Cerebellar cortex (tissue), 1 donor: Measurements from ENCODE around the gene FBXW2.
A peak's percentile ranks its signal among the peaks of the same experiment; 100 is the strongest.
"Not testable (repeated sequence)": the region's sequence is repeated elsewhere in the genome, so short reads cannot be mapped to it uniquely, and the experiment has no call there.

Source experiments
- DNase-seq: peaks from one replicate; pipeline ENCODE4 v3.0.0-alpha.2; 2015; ENCODE audit warnings: low spot score

FBXW2 gene

DNA sequence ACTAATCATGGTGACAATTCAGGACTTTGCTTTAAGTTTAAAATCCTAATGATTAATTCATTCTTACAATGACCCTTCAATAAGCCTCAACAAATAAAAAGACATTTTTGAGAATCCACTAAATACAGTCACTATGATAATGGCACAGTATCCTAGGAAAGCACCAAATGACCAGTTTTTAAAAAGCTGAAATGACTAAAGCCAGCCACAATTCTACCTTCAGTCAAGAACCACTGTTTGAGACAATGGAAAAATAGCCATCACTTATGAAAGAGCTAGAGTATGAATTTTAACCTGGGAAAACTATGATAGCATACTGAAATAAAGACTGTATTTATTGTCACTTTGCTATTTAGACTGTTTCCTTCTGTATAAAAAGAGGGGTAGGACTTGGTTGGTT is 14.0 kb downstream of the FBXW2 start:
- DNase-seq = no peak

- no peak for DNase-seq
Observed at GRCh38 chr9:120778758-120779157, 14.5 kb downstream of the FBXW2 start.

GRCh38 chr9:120777229-120777628 is 16.0 kb downstream of the FBXW2 start:
- no peak for DNase-seq

GRCh38 chr9:120776788-120777187 is 16.4 kb downstream of the FBXW2 start:
- no peak for DNase-seq

DNA sequence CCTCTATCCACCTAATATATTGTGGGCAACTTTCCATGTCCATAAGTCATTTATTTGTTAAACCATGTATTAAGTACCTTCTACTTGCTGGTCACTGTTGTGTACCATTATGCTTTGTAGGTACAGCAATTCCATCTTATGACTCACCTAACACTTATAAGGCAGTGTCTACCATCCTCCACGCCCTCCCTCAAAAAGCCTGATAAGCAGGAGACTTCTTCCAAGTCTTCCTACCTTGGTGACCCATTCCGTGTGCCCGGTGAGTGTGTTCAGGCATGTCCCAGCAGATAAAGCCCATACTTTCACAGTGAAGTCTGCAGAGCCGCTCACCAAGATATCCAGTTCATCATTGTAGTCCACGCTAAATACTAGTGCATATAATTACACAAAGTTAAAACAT is 17.4 kb downstream of the FBXW2 start:
- no peak for DNase-seq

GRCh38 chr9:120774719-120775118 is 18.5 kb downstream of the FBXW2 start:
- DNase-seq = no peak

DNA sequence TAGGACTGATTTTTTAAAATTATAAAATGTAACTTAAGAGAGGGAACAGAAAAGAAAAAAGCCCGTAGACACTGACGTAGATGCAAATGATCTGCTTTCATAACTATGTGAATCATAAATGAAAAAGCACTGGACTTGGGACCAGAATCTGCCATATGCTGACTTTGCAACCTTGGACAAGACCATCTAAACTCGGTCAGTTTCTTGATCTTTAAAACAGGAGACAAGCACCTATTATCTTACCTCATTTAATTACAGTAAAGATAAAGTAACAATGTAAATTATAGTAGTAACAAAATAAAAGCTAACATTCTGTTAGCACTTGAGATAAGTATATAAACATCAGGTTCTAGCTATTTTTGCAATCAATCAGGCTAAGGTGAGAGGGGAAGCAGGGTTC is 20.0 kb downstream of the FBXW2 start:
- no peak for DNase-seq

DNA sequence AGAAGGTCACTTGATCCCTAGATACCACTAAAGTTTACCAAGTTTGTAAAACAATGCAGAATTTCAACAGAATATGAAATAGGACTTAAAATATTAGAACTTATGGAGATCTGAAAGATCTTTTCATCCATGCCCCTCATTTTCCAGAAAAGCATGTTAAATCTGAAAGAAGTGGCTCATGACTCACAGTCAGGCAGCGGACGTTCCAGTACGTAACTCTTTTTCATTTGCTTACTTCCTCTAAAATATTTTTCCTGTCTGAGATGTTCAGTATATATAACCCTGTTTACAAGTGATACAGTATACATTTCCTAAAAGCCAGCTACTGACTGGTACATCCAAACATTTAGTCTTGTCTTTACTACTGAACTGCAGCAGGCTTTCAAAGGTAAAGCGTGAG is 22.3 kb downstream of the FBXW2 start:
- no peak for DNase-seq

GRCh38 chr9:120768886-120769285 is 24.3 kb downstream of the FBXW2 start:
- DNase-seq = no peak

GRCh38 chr9:120768247-120768646 is 25.0 kb downstream of the FBXW2 start:
- DNase-seq = no peak

GRCh38 chr9:120767451-120767850 is 25.8 kb downstream of the FBXW2 start:
- DNase-seq = no peak

- DNase-seq = no peak
Observed at GRCh38 chr9:120765910-120766425, 27.2 kb downstream of the FBXW2 start.

DNA sequence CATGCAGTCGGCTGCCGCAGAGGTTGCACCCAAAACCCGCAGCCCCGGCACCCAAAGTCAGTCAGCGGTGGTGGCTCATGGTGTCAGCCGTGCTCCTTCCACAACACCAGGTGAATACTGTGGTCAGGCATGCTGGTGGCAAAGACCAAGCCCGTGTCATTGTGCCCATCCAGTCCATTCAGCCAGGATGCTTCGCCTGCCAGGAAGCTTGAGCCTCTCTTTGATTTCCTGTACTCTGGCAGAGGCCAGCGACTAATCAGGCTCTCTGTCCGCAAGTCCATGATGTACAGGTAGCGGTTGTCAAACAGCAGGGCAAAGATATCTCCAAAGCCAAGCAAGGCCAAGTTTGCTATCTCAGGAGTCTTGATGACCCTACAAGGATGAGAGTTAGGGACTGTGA is 28.7 kb downstream of the FBXW2 start:
- DNase-seq = no peak

- no peak for DNase-seq
Observed at GRCh38 chr9:120761006-120761405, 32.2 kb downstream of the FBXW2 start.

DNA sequence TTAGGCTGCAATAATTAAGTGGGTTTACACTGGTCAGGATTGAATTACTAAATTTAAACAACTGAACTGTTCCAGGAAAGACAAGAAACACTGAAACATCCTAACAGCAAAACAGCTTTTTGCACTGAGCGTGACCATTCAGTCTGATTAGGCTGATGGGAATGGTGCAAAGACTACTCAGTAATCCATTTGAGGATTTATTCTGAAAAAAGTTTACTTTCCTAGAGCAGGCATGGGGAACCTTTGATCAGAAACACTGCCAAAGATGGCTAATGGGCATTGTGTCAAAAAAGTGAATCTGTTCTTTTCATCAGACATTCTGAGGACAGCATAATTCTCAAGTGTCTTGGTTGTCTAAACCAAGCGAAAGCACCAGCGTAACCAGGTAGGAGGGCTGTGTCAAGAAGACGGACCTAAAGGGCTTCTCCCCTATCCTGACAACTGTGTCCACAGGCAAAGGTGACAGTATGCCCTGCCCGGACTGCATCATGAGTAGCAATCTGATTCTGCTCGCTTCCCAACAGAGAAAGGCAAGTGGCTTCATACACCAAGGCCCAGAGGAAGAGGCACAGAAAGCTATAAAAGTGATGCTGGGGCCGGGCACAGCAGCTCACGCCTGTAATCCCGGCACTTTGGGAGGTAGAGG is 33.3 kb downstream of the FBXW2 start:
- DNase-seq = no peak

GRCh38 chr9:120758544-120758943 is 34.7 kb downstream of the FBXW2 start:
- DNase-seq = no peak

GRCh38 chr9:120757026-120757913 is 35.9 kb downstream of the FBXW2 start:
- DNase-seq = no peak

- no peak for DNase-seq
Observed at GRCh38 chr9:120756531-120756930, 36.7 kb downstream of the FBXW2 start.

DNA sequence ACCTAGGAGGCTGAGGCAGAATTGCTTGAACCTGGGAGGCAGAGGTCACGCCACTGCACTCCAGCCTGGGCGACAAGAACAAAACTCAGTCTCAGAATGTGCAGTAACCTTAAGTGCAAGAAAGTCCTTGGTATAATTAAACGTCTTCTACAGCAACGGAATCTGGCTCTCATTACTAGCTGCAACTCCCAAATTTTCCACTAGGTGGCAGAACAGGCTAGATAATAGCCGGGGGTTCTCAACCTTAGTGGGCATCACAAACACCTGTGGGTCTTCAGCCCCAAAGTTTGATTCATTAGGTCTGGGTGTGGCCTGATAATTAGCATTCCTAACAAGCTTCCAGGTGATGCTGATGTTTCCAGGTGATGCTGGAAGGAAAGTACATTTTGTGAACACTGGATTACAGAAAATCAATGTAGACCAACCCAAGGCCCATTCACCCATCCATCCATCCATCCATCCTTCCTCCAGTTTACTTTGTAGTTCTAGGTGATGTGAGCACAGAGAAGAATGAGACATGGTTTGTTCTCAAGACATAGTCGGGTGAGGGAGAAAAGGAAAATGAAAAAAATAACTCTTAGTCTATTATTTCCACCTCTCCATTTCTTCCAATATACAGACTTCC is 37.3 kb downstream of the FBXW2 start:
- DNase-seq = peak; percentile 76

DNA sequence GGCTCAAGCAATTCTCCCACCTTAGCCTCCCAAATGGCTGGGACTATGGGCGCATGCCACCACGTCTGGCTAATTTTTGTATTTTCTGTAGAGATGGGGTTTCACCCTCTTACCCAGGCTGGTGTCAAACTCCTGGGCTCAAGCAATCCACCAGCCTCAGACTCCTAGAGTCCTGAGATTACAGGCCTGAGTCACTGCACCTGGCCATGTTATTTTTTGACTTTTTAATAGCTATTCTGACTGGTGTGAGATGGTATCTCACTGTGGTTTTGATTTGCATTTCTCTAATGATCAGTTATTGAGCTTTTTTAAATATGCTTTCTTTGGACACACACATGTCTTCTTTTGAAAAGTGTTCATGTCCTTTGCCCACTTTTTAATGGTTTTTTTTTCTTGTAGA is 38.2 kb downstream of the FBXW2 start:
- no peak for DNase-seq

- no peak for DNase-seq
Observed at GRCh38 chr9:120750421-120750820, 42.8 kb downstream of the FBXW2 start.

DNA sequence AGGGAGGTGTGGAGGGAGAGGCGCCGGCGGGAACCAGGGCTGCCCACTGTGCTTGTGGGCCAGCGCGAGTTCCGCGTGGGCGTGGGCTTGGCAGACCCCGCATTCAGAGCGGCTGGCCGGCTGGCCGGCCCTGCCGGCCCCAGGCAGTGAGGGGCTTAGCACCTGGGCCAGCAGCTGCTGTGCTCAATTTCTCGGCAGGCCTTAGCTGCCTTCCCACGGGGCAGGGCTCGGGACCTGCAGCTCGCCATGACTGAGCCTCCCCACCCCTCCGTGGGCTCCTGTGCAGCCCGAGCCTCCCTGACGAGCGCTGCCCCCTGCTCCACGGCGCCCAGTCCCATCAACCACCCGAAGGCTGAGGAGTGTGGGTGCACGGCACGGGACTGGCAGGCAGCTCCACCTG is 46.9 kb downstream of the FBXW2 start:
- not testable (repeated sequence) for DNase-seq

DNA sequence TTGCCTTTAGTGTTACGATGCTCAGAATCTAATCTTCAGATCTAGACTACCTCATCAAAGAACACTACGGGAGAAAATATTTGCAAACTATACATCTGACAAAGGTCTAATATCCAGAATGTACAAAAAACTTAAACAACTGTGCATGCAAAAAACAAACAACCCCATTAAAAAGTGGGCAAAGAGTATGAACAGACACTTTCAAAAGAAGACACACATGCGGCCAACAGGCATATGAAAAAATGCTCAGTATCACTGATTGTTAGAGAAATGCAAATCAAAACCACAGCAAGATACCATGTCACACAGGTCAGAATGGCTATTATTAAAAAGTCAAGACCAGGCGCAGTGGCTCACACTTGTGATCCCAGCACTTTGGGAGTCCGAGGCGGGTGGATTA is 47.9 kb downstream of the FBXW2 start:
- DNase-seq = no peak
